Breast epithelium (tissue), 3 donors: Measurements from ENCODE around the gene SHROOM2.

Source experiments
- POLR2A ChIP-seq: fragments of 450-650 bp; IDR thresholded peaks from one replicate; pipeline ENCODE4 v1.6.1; 2016; ENCODE audit warnings: antibody characterized with exemption, mild to moderate bottlenecking, moderate library complexity
- TF ChIP-seq, protein P1 (sequence below), 3 donors: fragments of 450-650 bp; IDR thresholded peaks; one replicate each; pipeline ENCODE4 v1.5.1; 2016 to 2017; ENCODE audit warnings: antibody characterized with exemption in 3 of 3, mild to moderate bottlenecking in 3 of 3, moderate library complexity in 3 of 3

DNA sequence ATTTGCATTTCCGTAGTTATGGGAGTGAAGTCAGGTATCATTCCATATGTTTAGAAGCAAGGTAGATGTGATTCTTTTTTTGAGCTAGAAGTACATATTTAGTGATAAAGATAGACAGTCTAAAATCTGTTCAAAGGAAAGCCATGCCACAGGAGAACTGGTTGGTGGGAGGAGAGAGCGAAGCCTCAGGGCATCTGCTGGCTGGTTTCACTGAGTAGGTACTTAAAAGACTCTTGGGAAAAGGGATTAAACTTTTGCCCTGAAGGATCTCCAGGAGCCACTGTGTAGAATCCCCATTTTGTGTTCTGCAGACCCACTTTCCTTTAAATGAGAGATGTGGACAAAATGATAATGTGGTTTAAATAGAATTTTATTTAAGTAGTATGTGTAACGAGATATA lies 89.6 kb downstream of the SHROOM2 start:
- no peak for TF ChIP-seq POLR2A
- TF ChIP-seq, protein P1, sequence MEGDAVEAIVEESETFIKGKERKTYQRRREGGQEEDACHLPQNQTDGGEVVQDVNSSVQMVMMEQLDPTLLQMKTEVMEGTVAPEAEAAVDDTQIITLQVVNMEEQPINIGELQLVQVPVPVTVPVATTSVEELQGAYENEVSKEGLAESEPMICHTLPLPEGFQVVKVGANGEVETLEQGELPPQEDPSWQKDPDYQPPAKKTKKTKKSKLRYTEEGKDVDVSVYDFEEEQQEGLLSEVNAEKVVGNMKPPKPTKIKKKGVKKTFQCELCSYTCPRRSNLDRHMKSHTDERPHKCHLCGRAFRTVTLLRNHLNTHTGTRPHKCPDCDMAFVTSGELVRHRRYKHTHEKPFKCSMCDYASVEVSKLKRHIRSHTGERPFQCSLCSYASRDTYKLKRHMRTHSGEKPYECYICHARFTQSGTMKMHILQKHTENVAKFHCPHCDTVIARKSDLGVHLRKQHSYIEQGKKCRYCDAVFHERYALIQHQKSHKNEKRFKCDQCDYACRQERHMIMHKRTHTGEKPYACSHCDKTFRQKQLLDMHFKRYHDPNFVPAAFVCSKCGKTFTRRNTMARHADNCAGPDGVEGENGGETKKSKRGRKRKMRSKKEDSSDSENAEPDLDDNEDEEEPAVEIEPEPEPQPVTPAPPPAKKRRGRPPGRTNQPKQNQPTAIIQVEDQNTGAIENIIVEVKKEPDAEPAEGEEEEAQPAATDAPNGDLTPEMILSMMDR (IDR thresholded peaks at IDR 0.05): no peak
